NB4 (cell line): ENCODE results near the gene ZNF273.

Source experiments
- CTCF ChIP-seq: IDR thresholded peaks from one replicate; pipeline ENCODE4 v1.5.1; 2012; ENCODE audit warnings: low read depth, low read length
- MAX ChIP-seq: IDR thresholded peaks from 2 replicates; pipeline ENCODE4 v1.6.1; 2011; ENCODE audit warnings: low read depth, low read length
- MYC ChIP-seq: IDR thresholded peaks from 2 replicates; pipeline ENCODE4 v1.6.1; 2011; ENCODE audit warnings: low read depth, low read length
- POLR2A ChIP-seq: IDR thresholded peaks from 2 replicates; pipeline ENCODE4 v1.6.1; 2011; ENCODE audit warnings: mild to moderate bottlenecking; ENCODE audit not compliant: insufficient read length; ENCODE audit errors: extremely low read depth

- TF ChIP-seq MAX (no peak), CTCF (no peak), POLR2A (no peak), MYC (no peak)
Measured at GRCh38 chr7:64875658-64876406, 27.2 kb upstream of the ZNF273 start.
